HFFc6 (cell line): ENCODE results near the gene WNK2. TPM values are rescaled to one million over a fixed set of nuclear protein-coding genes. Genes with fewer than 3 reads are reported as not detected.

Experiments
- DNase-seq: peaks from one replicate; pipeline ENCODE4 v3.0.0-alpha.2; 2018
- H3K27ac Mint-ChIP-seq: 2 replicates; pipeline ENCODE4 v1.8.0; 2020; ENCODE audit warnings: mild to moderate bottlenecking, mixed read lengths
- H3K27me3 Mint-ChIP-seq: 2 replicates; pipeline ENCODE4 v1.8.0; 2021; ENCODE audit warnings: mild to moderate bottlenecking, moderate library complexity, mixed read lengths; ENCODE audit not compliant: insufficient read depth
- H3K36me3 Mint-ChIP-seq: 2 replicates; pipeline ENCODE4 v1.8.0; 2021; ENCODE audit warnings: low read depth, mixed read lengths
- H3K4me1 Mint-ChIP-seq: 2 replicates; pipeline ENCODE4 v1.8.0; 2020; ENCODE audit warnings: low read depth, mixed read lengths
- H3K4me3 Mint-ChIP-seq: 2 replicates; pipeline ENCODE4 v1.8.0; 2020; ENCODE audit warnings: mild to moderate bottlenecking, moderate library complexity, mixed read lengths
- H3K9me3 Mint-ChIP-seq: 2 replicates; pipeline ENCODE4 v1.8.0; 2020; ENCODE audit warnings: mild to moderate bottlenecking, mixed read lengths
- CTCF ChIP-seq: fragments of 200-600 bp; sonication (generic); IDR thresholded peaks from 2 replicates; pipeline ENCODE4 v1.5.0; 2021; ENCODE audit warnings: antibody characterized with exemption, mild to moderate bottlenecking
- total RNA-seq, 6 experiments: library from RNA; stranded (reverse); fragmentation: NEBNext Ultra II Directional; extraction: Animal tissue kit (Norgen Biotek cat#: 25700); gene quantifications; 2 replicates in 1 of 6; 3 replicates in 5 of 6; pipeline ENCODE4 v1.2.3, GENCODE V29; 2021

The WNK2 gene
- total RNA-seq, 6 experiments from 2014 or later, result not detected

DNA sequence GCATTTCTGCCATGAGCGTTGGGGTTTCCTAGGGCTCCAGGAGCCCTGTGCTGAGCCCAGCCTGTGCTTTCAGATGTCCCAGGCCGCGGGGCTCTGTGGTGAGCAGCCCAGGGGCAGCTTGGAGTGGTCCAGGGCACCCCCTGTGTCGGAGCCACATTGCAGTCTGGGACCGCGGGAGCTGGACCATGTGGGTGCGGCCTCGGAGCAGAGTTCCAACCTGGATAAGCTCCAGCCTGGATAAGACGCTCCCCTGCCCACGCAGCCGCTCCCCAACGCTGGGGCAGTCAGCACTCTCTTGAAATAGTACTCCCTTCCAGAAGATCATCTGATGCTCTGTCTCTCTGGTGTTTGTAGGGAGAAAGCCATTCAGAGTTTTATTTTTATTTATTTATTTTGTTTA lies 111.1 kb downstream of the WNK2 start:
- no peak for TF ChIP-seq CTCF
- Mint-ChIP-seq H3K9me3 (no peaks in the 10 kb centered on the region), H3K4me1 (no peaks in the 10 kb centered on the region), H3K27ac (no peak overlapping the region), H3K36me3 (no peaks in the 10 kb centered on the region), H3K4me3 (no peak overlapping the region), H3K27me3 (peaks cover 17% of the 10 kb centered on the region)
- DNase-seq, result no peak

GRCh38 chr9:93295456-93296076 lies 111.6 kb downstream of the WNK2 start:
- Mint-ChIP-seq H3K4me1 (no peaks in the 10 kb centered on the region), H3K27me3 (peaks cover 17% of the 10 kb centered on the region), H3K36me3 (no peaks in the 10 kb centered on the region), H3K27ac (no peak overlapping the region), H3K9me3 (no peaks in the 10 kb centered on the region), H3K4me3 (no peak overlapping the region)
- no peak for DNase-seq
- TF ChIP-seq CTCF, result no peak

DNA sequence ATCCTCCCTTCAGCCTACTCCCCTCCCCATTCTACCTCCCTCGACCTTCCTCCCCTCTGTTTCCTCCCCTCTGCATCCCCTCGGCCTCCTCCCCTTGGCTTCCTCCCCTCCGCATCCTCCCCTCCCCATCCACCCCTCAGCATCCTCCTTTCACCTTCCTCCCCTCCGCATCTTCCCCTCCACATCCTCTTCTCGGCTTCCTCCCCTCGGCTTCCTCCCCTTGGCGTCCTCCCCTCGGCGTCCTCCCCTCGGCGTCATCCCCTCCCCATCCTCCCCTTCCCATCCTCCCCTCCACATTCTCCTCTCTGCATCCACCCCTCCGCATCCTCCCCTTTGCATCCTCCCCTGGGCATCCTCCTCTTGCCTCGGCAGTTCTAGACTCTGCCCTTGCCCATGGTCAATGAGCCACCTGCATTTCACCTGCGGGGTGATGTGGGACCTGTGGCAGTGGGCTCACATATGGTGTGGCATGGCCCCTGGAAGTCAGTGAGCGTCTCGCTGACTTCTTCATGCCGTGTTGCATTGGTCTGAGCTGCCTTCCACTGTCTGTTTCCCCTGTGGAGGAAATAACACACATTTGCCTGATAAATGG lies 113.0 kb downstream of the WNK2 start:
- Mint-ChIP-seq H3K4me3 (no peak overlapping the region), H3K27ac (no peak overlapping the region), H3K4me1 (no peaks in the 10 kb centered on the region), H3K36me3 (no peaks in the 10 kb centered on the region), H3K27me3 (peaks cover 16% of the 10 kb centered on the region), H3K9me3 (no peaks in the 10 kb centered on the region)
- TF ChIP-seq CTCF, result no peak
- DNase-seq, result no peak

- peaks cover 16% of the 10 kb centered on the region for H3K27me3 Mint-ChIP-seq
- H3K4me1 Mint-ChIP-seq, result no peaks in the 10 kb centered on the region
- DNase-seq, result no peak
- H3K27ac Mint-ChIP-seq, result no peak overlapping the region
- no peak for TF ChIP-seq CTCF
- no peaks in the 10 kb centered on the region for H3K9me3 Mint-ChIP-seq
- H3K4me3 Mint-ChIP-seq, result no peak overlapping the region
- no peaks in the 10 kb centered on the region for H3K36me3 Mint-ChIP-seq
These were observed 113.9 kb downstream of the WNK2 start for GRCh38 chr9:93297659-93298497.

GRCh38 chr9:93298498-93299417 lies 114.8 kb downstream of the WNK2 start:
- Mint-ChIP-seq H3K9me3 (no peaks in the 10 kb centered on the region), H3K27ac (no peak overlapping the region), H3K4me3 (no peak overlapping the region), H3K36me3 (no peaks in the 10 kb centered on the region), H3K4me1 (no peaks in the 10 kb centered on the region), H3K27me3 (peaks cover 11% of the 10 kb centered on the region)
- no peak for TF ChIP-seq CTCF
- no peak for DNase-seq
